ENCODE results near the gene MEDAG.

DNA sequence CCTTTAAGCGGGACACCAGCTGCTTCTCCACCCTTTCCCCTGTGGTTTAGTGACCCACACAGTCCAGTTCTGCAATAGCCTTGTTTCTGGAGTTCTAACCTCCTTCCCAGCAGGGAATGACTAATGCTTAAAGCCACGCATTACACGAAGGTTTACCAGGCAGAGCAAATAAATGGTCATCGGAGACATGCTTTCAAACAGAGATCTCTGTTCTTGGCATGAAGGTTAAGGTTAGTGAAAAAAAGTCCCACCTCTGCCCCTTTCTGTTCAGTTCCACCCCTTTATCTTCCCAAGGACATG lies 25.3 kb upstream of the MEDAG start:
- no peak for TF ChIP-seq RARB (CRISPR knock-in tag; IDR thresholded peaks at IDR 0.05)
- TF ChIP-seq ZNF565 (CRISPR knock-in tag; conservative IDR thresholded peaks at IDR 0.05; ENCODE audit: low read depth): no peak
- TF ChIP-seq, protein P1, sequence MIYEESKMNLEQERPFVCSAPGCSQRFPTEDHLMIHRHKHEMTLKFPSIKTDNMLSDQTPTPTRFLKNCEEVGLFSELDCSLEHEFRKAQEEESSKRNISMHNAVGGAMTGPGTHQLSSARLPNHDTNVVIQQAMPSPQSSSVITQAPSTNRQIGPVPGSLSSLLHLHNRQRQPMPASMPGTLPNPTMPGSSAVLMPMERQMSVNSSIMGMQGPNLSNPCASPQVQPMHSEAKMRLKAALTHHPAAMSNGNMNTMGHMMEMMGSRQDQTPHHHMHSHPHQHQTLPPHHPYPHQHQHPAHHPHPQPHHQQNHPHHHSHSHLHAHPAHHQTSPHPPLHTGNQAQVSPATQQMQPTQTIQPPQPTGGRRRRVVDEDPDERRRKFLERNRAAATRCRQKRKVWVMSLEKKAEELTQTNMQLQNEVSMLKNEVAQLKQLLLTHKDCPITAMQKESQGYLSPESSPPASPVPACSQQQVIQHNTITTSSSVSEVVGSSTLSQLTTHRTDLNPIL (CRISPR knock-in tag; IDR thresholded peaks at IDR 0.05; ENCODE audit: low read depth): no peak
- TF ChIP-seq, protein P2, sequence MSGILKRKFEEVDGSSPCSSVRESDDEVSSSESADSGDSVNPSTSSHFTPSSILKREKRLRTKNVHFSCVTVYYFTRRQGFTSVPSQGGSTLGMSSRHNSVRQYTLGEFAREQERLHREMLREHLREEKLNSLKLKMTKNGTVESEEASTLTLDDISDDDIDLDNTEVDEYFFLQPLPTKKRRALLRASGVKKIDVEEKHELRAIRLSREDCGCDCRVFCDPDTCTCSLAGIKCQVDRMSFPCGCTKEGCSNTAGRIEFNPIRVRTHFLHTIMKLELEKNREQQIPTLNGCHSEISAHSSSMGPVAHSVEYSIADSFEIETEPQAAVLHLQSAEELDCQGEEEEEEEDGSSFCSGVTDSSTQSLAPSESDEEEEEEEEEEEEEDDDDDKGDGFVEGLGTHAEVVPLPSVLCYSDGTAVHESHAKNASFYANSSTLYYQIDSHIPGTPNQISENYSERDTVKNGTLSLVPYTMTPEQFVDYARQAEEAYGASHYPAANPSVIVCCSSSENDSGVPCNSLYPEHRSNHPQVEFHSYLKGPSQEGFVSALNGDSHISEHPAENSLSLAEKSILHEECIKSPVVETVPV (CRISPR knock-in tag; IDR thresholded peaks at IDR 0.05): no peak
- no peak for TF ChIP-seq ZNF70 (CRISPR knock-in tag; IDR thresholded peaks at IDR 0.05)
- no peak for TF ChIP-seq ARNTL (CRISPR knock-in tag; IDR thresholded peaks at IDR 0.05; ENCODE audit: borderline replicate concordance, low read depth)
- TF ChIP-seq ZC3H10 (CRISPR knock-in tag; IDR thresholded peaks at IDR 0.05): no peak
- TF ChIP-seq, protein P3, sequence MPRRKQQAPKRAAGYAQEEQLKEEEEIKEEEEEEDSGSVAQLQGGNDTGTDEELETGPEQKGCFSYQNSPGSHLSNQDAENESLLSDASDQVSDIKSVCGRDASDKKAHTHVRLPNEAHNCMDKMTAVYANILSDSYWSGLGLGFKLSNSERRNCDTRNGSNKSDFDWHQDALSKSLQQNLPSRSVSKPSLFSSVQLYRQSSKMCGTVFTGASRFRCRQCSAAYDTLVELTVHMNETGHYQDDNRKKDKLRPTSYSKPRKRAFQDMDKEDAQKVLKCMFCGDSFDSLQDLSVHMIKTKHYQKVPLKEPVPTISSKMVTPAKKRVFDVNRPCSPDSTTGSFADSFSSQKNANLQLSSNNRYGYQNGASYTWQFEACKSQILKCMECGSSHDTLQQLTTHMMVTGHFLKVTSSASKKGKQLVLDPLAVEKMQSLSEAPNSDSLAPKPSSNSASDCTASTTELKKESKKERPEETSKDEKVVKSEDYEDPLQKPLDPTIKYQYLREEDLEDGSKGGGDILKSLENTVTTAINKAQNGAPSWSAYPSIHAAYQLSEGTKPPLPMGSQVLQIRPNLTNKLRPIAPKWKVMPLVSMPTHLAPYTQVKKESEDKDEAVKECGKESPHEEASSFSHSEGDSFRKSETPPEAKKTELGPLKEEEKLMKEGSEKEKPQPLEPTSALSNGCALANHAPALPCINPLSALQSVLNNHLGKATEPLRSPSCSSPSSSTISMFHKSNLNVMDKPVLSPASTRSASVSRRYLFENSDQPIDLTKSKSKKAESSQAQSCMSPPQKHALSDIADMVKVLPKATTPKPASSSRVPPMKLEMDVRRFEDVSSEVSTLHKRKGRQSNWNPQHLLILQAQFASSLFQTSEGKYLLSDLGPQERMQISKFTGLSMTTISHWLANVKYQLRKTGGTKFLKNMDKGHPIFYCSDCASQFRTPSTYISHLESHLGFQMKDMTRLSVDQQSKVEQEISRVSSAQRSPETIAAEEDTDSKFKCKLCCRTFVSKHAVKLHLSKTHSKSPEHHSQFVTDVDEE (CRISPR knock-in tag; IDR thresholded peaks at IDR 0.05): no peak
- no peak for TF ChIP-seq OSR1 (CRISPR knock-in tag; IDR thresholded peaks at IDR 0.05)
- no peak for TF ChIP-seq GLIS3 (CRISPR knock-in tag; IDR thresholded peaks at IDR 0.05)
- TF ChIP-seq BACH2 (CRISPR knock-in tag; IDR thresholded peaks at IDR 0.05; ENCODE audit: borderline replicate concordance): no peak
